ENCODE data around the gene CCL28.

- TF ChIP-seq CTCF (IDR thresholded peaks at IDR 0.05): no peak
- no peak for TF ChIP-seq POLR2AphosphoS5 (IDR thresholded peaks at IDR 0.05)
- TF ChIP-seq POLR2A (IDR thresholded peaks at IDR 0.05; ENCODE audit: low read depth): no peak
- no peak for TF ChIP-seq EP300 (IDR thresholded peaks at IDR 0.05)
These were observed 42.5 kb downstream of the CCL28 start for GRCh38 chr5:43369651-43370050.

Measured in esophagus muscularis mucosa (tissue), 4 donors.